GM18511 (cell line): ENCODE results near the gene XPO1.
"Not testable (repeated sequence)": the region's sequence is repeated elsewhere in the genome, so short reads cannot be mapped to it uniquely, and the experiment has no call there.

Experiments used
- ATAC-seq: cut with Tn5 transposase; IDR thresholded peaks from one replicate; pipeline ENCODE4 v1.9.1; 2021; ENCODE audit warnings: mild to moderate bottlenecking, moderate library complexity; ENCODE audit not compliant: unreplicated experiment

Gene XPO1

GRCh38 chr2:61535449-61535848, 2.7 kb downstream of the XPO1 start:
- no peak for ATAC-seq

DNA sequence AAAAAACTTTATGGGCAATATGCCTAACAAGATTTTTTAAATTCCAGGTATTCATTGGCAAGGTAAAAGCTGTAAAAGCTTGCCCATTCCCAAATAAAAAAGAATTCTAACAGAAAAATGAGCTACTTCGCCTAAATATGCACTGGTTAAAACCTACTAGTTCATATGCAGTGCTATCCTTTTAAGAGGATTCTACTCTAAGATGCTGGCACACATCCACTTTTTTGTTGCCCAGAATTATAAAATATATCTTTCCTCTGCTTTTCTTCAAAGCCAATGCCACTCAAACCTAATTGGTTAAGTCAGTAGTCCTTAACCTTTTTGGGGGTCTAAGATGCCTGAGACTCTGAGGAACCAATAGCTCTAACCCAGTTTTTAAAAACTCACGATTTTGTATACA, 3.2 kb downstream of the XPO1 start:
- ATAC-seq: no peak

- no peak for ATAC-seq
Observed at GRCh38 chr2:61530749-61531148, 7.4 kb downstream of the XPO1 start.

- no peak for ATAC-seq
Observed at GRCh38 chr2:61529944-61530735, 8.0 kb downstream of the XPO1 start.

DNA sequence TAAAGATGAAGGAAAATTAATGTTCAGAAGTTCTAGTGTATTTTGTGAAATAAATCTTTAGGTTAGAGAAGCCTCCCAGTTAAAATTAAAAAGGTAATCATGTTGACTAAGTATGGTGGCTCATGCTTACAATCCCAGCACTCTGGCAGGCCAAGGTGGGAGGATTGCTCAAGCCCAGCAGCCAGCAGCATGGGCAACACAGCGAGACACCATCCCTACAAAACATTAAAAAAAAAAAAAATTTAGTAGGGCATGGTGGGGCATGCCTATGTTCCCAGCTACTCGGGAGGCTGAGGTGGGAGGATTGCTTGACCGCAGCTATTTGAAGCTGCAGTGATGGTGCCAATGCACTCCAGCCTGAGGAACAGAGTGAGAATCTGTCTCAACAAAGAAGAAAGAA, 17.9 kb downstream of the XPO1 start:
- ATAC-seq: no peak

DNA sequence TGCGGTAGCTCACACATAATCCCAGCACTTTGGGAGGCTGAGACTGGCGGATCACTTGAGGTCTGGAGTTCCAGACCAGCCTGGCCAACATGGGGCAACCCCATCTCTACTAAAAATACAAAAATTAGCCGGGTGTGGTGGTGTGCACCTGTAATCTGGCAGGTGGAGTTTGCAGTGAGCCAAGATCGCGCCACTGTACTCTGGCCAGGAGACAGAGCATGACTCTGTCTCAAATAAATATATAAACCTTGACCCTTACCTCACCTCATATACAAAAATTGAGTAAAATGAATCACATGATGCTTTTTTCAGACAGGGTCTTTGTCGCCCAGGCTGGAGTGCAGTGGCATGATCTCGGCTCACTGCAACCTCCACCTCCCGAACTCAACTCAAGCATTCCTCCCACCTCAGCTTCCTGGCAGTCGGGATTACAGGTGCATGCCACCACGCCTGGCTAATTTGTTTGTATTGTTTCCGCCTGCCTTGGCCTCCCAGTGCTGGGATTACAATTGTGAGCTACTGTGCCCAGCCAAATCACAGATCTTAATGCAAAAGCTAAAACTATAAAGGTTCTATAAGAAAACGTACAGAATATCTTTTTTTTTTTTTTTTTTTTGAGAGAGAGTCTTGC, 25.3 kb downstream of the XPO1 start:
- no peak for ATAC-seq

DNA sequence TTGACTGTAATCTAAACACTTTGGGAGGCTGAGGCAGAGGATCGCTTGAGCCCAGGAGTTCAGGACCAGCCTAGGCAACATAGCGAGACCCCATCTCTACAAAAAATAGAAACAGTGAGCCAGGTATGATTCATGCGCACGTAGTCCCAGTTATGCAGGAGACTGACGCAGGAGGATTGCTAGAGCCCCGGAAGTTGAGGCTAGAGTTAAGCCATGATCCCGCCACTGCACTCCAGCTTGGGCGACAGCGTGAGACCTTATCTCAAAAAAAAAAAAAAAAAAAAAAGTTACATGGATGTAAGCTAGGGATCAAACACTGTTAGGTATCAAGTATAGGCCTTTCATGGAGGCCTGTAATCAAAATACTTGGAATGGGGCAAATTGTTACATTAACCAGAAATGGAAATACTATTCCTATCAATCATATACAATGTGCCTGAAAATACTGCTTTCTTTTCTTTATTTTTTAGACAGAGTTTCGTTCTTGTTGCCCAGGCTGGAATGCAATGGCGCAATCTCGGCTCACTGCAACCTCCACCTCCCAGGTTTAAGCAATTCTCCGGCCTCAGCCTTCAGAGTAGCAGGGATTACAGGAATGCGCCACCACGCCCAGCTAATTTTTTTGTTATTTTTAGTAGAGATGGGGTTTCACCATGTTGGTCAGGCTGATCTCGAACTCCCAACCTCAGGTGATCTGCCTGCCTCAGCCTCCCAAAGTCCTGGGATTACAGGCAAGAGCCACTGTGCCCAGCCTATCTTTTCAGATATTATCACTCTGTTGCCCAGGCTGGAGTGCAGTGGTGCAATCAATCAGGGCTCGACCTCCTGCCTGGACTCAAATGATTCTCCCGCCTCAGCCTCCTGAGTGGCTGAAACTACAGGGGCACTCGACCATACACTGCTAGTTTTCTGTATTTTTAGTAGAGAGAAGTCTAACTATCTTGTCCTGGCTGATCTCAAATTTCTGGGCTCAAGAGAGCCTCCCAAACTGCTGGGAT, 27.2 kb downstream of the XPO1 start:
- ATAC-seq: no peak

DNA sequence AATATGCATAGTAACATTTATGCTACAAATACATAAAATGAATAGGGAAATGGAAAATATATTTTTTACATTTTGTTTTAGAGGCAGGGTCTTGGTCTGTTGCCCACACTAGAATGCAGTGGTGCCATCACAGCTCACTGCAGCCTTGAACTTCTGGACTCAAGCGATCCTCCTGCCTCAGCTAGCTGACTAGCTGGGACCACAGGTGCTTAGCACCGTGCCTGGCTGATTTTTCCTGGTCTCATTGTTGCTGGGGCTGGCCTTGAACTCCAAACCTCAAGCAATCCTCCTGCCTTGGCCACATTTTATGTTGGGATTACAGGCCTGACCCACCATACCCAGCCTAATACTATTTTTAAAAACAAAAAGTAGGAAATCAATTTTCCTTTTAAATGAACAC, 33.2 kb downstream of the XPO1 start:
- ATAC-seq: no peak

DNA sequence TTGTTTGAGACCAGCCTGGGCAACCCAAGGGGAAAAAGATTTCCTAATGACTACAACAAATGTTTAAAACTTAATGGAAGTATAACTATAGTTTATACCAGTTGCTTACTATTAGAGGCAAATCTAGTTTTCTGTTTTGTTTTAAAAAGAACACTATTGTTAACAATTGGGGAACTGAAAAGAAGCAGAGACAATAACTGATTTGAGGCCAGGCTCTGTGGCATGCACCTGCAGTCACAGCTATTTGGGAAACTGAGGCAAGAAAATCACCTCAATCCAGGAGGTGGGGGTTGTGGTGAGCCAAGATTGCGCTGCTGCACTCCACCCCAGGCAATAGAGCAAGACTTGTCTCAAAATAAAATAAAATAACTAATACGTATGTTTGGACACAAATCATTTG, 39.1 kb downstream of the XPO1 start:
- ATAC-seq: no peak

GRCh38 chr2:61493523-61493942, 44.6 kb downstream of the XPO1 start:
- no peak for ATAC-seq

- ATAC-seq: no peak
Observed at GRCh38 chr2:61492476-61492875, 45.7 kb downstream of the XPO1 start.

DNA sequence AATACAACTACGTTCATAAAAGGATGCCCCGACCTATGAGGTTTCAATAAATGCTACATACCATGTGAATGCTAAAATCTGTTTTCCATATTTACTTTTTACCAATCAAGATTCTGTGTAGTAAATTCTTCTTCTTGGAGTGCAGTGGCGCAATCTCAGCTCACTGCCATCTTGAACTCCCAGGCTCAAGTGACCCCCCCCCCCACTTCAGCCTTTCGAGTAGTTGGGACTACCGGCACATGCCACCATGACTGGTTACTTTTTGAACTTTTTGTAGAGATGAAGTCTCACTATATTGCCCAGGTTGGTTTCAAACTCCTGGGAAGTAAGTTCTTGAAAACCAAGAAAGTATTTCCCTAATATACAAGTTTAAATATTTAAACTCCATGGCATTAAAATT, 52.9 kb downstream of the XPO1 start:
- no peak for ATAC-seq

DNA sequence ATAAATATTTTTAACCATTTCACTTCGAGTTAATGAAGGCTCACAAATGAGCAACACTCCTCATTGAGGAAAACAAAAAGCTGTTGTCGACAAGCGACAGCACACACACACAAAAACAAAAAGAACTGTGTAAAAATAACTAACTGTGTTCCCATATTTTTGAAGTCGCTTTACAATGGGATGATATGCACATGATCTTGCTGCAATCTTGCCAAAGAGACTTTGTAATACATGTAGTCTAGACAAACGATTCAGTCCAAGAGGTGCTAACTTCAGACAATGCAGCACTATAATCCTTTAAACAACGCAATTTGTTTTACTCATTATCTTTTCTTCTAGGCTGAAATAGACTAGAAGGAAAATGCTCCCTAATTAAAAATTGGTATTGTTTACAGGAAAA, 60.1 kb downstream of the XPO1 start:
- no peak for ATAC-seq

DNA sequence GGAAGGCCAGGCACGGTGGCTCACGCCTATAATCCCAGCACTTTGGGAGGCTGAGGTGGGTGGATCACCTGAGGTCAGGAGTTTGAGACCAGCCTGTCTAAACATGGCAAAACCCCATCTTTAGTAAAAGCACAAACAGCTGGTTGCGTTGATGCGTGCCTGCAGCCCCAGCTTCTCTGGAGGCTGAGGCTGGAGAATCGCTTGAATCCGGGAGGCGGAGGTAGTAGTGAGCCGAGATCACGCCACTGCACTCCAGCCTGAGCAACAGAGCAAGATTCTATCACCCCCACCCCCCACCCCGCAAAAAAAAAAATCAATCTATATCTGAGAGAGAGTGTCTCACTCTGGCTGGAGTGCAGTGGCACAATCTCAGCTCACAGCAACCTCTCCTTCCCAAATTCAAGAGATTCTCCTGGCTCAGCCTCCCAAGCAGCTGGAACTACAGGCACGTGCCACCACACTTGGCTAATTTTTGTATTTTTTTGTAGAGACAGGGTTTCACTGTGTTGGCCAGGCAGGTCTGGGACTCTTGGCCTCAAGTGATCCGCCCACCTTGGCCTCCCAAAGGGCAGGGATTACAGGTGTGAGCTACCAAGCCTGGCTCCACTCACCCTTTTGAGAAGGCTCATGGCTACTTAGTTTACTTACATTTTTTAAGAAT, 61.1 kb downstream of the XPO1 start:
- ATAC-seq: not testable (repeated sequence)

DNA sequence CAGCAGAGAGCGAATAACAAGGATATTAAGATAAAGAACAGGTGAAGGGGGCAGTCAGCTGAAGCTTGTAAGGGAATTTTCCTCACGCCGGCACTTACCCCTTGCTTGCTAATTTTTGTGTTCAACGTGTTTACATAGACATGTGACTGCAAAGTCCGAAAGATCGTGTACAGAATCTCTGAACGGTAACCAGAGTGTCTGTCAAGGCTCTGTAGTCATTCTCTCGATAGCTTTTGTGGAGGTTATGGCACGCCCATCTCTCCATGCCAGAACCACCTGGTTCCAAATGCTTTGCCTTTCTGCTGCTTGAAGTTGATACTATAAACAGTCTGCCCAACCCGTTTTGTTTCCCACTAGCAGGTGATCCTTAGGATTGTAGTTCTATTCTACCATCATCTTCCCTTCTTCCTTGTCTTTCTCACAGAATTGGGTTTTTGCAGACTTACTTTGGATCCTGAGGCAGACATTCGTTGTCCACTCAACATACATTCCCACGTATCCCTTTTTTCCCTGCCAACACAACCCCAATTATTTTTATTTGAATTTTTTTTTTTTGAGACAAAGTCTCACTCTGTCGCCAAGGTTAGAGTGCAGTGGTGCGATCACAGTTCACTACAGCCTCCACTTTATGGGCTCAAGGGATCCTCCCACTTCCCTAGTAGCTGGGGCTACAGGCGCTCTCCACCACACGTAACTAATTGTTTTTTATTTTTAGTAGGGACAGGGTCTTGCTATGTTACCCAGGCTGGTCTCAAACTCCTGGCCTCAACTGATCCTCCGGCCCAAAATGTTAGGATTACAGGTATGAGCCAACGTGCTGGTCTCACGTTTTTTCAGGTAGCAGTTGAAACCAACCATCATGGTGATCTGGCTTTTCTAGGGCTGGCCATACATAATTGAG, 66.0 kb downstream of the XPO1 start:
- peak; percentile 5 for ATAC-seq

- ATAC-seq: peak; percentile 82
Observed at GRCh38 chr2:61470965-61471904, 66.9 kb downstream of the XPO1 start, which contains the start of gene USP34. USP34 (minus strand) TSS chr2:61471087; CDS start chr2:61470692, 395 bp downstream.

DNA sequence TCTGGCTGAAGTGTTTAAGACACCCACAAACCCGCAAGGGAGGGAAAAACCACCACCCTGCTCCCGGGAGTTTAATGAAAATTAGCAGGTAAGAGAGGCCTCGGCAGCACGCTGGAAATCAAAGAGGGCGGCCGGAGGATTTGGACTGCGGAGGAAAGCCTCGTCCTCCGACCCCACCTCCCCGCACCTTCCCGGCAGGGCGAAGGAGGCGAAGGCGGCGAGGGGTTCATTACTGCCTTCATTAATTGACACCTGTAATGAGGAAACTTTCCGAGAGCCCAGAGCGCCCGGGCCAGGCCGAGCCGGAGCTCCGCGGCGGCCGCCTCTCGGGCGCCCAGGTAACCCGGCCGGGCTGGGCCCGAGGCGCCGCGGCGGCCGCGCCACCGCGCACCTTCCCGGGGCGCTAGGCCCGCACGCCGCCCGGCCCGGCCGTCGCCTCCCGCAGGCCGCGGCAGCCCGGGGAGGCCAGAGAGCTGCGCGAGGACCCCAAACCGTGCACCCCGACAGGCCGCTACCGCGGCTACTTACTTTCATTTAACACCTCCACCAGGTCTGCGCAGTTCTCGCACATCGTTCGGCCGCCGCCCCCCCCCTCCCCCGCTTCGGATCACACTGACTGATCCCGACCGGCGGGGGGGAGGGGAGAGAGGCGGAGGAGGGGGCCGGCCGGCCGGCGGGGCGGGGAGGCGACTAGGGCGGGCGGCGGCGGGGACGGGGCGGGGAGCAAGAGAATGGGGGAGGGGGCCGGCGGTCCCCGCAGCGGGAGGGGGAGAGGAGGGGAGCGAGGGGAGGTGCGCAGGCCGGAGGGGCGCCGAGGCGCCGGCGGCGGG, 67.8 kb downstream of the XPO1 start:
- peak; percentile 36 for ATAC-seq
